ENCODE measurements around the gene SOCS4. TPM values are rescaled to one million over a fixed set of nuclear protein-coding genes. Genes with fewer than 3 reads are reported as not detected.

Gene SOCS4
- total and polyA plus RNA-seq, 2 of the 13 experiments (the other 11 are each of a cell fraction or from before 2014, with no cell fraction given): 4.0 to 10.0 TPM

- TF ChIP-seq TRAFD1 (CRISPR knock-in tag; IDR thresholded peaks at IDR 0.05; ENCODE audit: borderline replicate concordance) (no peak), ELF1 (CRISPR knock-in tag; IDR thresholded peaks at IDR 0.05) (peak; percentile 99), PRMT3 (CRISPR knock-in tag; IDR thresholded peaks at IDR 0.05; ENCODE audit: borderline replicate concordance, low read depth) (no peak), ZNF484 (CRISPR knock-in tag; IDR thresholded peaks at IDR 0.05; ENCODE audit: borderline replicate concordance, low read depth) (no peak), ZNF572 (CRISPR knock-in tag; IDR thresholded peaks at IDR 0.05) (peak; percentile 95), ZNF503 (CRISPR knock-in tag; IDR thresholded peaks at IDR 0.05) (no peak; the same call in 1 of the 2 replicates), USF2 (IDR thresholded peaks at IDR 0.05; ENCODE audit: low read depth, low read length) (no peak), USF2 (CRISPR knock-in tag; IDR thresholded peaks at IDR 0.05; ENCODE audit: borderline replicate concordance) (no peak), KLF16 (CRISPR knock-in tag; IDR thresholded peaks at IDR 0.05) (peak in 1 of 2 experiments; percentile 79; a peak in 1 of 4 replicates), IRF2 (CRISPR knock-in tag; IDR thresholded peaks at IDR 0.05) (peak; percentile 90), ZBTB3 (CRISPR knock-in tag; IDR thresholded peaks at IDR 0.05; ENCODE audit: borderline replicate concordance, low read depth) (no peak; the same call in 1 of the 2 replicates), ONECUT2 (CRISPR knock-in tag; IDR thresholded peaks at IDR 0.05) (no peak), KAT8 (CRISPR knock-in tag; IDR thresholded peaks at IDR 0.05) (peak; percentile 95), NR0B2 (CRISPR knock-in tag; IDR thresholded peaks at IDR 0.05) (no peak), MED13 (CRISPR knock-in tag; IDR thresholded peaks at IDR 0.05) (peak; percentile 52; the same call in 1 of the 2 replicates), JUND (CRISPR knock-in tag; IDR thresholded peaks at IDR 0.05) (peak; percentile 56; the same call in 1 of the 2 replicates)
- TF ChIP-seq, protein P1, sequence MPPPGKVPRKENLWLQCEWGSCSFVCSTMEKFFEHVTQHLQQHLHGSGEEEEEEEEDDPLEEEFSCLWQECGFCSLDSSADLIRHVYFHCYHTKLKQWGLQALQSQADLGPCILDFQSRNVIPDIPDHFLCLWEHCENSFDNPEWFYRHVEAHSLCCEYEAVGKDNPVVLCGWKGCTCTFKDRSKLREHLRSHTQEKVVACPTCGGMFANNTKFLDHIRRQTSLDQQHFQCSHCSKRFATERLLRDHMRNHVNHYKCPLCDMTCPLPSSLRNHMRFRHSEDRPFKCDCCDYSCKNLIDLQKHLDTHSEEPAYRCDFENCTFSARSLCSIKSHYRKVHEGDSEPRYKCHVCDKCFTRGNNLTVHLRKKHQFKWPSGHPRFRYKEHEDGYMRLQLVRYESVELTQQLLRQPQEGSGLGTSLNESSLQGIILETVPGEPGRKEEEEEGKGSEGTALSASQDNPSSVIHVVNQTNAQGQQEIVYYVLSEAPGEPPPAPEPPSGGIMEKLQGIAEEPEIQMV (CRISPR knock-in tag; IDR thresholded peaks at IDR 0.05; ENCODE audit: low read depth): peak; percentile 88
- TF ChIP-seq, protein P2, sequence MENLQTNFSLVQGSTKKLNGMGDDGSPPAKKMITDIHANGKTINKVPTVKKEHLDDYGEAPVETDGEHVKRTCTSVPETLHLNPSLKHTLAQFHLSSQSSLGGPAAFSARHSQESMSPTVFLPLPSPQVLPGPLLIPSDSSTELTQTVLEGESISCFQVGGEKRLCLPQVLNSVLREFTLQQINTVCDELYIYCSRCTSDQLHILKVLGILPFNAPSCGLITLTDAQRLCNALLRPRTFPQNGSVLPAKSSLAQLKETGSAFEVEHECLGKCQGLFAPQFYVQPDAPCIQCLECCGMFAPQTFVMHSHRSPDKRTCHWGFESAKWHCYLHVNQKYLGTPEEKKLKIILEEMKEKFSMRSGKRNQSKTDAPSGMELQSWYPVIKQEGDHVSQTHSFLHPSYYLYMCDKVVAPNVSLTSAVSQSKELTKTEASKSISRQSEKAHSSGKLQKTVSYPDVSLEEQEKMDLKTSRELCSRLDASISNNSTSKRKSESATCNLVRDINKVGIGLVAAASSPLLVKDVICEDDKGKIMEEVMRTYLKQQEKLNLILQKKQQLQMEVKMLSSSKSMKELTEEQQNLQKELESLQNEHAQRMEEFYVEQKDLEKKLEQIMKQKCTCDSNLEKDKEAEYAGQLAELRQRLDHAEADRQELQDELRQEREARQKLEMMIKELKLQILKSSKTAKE (CRISPR knock-in tag; IDR thresholded peaks at IDR 0.05; ENCODE audit: borderline replicate concordance): no peak
Observed at GRCh38 chr14:55026793-55027561, at the start of gene SOCS4, which contains the start of gene WDHD1 (continued).
